ENCODE measurements around the gene HMGB2. TPM values are rescaled to one million over a fixed set of nuclear protein-coding genes. Genes with fewer than 3 reads are reported as not detected.

HMGB2 gene
- total and polyA plus RNA-seq, 12 donors, result 7.5 to 83.1 (median 24.7) TPM

DNA sequence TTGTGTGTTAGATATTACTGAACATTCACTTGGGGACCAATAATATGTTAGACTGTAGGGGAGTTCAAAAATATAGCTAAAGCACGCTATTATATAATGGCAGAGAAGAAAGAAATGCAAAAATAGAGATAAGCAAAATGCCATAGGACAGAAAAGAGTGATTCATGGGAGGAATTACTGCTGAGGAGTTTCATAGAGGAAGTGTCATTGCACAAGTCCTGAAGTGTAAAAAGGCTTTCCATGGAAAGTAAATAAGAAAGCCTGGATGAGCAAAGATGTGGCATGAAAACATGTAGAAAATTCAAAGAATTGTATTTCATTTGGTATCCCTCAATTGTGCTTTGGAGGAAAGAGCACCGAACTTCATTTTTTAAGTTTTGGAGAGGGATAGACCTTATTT, 14.5 kb downstream of the HMGB2 start:
- DNase-seq, result no peak
- TF ChIP-seq POLR2A (IDR thresholded peaks at IDR 0.05), result no peak
- TF ChIP-seq, protein P1, sequence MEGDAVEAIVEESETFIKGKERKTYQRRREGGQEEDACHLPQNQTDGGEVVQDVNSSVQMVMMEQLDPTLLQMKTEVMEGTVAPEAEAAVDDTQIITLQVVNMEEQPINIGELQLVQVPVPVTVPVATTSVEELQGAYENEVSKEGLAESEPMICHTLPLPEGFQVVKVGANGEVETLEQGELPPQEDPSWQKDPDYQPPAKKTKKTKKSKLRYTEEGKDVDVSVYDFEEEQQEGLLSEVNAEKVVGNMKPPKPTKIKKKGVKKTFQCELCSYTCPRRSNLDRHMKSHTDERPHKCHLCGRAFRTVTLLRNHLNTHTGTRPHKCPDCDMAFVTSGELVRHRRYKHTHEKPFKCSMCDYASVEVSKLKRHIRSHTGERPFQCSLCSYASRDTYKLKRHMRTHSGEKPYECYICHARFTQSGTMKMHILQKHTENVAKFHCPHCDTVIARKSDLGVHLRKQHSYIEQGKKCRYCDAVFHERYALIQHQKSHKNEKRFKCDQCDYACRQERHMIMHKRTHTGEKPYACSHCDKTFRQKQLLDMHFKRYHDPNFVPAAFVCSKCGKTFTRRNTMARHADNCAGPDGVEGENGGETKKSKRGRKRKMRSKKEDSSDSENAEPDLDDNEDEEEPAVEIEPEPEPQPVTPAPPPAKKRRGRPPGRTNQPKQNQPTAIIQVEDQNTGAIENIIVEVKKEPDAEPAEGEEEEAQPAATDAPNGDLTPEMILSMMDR (IDR thresholded peaks at IDR 0.05), result no peak
- no peak overlapping the region for H3K4me3 ChIP-seq
- intact Hi-C loops (cut with DNase I), result loop anchor here (5.0 to 10.0 kb wide), 2 partner anchors 98 to 185 kb away; no protein-coding TSS in a partner anchor
- peaks cover 0 to 3% of the 10 kb centered on the region in 2 donors for H3K36me3 ChIP-seq (replicated peaks in 1 of 2)
- H3K27me3 ChIP-seq, result no peaks in the 10 kb centered on the region
- 83 to 97% (median 87%) methylated on average over 2 of the region's 2 CpGs for WGBS, 4 donors
- no peak overlapping the region for H3K27ac ChIP-seq
- peaks cover 0 to 4% of the 10 kb centered on the region in 2 donors for H3K4me1 ChIP-seq (replicated peaks in 1 of 2)
- H3K9me3 ChIP-seq (replicated peaks in 1 of 3), result peaks cover 0 to 8% (median 0%) of the 10 kb centered on the region in 3 donors

DNA sequence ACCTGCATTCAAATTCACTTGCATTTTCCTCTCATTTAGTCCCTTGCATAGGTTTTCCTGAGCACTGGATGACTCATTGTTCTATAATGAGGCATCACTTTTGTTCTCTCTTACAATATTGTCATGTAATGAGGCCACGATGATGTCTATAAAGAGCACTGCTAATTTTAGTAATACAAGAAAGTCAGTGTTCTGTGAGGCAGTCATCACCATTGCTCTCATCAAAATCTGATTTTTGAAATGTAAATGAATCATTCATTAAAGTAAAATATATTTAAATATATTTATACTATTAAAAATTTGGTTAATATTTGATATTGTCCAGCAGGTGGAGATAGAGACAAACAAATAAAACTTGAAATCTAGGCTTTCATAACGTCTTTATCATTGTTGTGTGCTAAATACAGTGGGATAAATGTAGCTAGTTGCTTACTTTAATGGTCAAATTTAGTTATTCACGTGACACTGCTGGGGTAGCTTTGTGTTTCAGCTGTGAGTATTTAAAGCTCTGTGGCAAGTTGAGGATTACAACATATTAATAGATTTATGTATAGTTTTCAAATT, 15.4 kb downstream of the HMGB2 start:
- H3K27me3 ChIP-seq, result no peaks in the 10 kb centered on the region
- H3K36me3 ChIP-seq (replicated peaks in 1 of 2), result peaks cover 0 to 3% of the 10 kb centered on the region in 2 donors
- H3K9me3 ChIP-seq (replicated peaks in 1 of 3), result peaks cover 0 to 7% (median 0%) of the 10 kb centered on the region in 3 donors
- no peak for TF ChIP-seq POLR2A (IDR thresholded peaks at IDR 0.05)
- TF ChIP-seq, protein P1 (IDR thresholded peaks at IDR 0.05), result peak; percentile 13 to 70 (median 54)
- WGBS, 4 donors, result 5 to 14% (median 12%) methylated on average over 3 of the region's 3 CpGs
- DNase-seq, result no peak
- H3K4me1 ChIP-seq (replicated peaks in 1 of 2), result peaks cover 0 to 4% of the 10 kb centered on the region in 2 donors
- intact Hi-C loops (cut with DNase I), result loop anchor here (5.0 to 10.0 kb wide), 2 partner anchors 99 to 186 kb away; no protein-coding TSS in a partner anchor
- no peak overlapping the region for H3K27ac ChIP-seq
- H3K4me3 ChIP-seq, result no peak overlapping the region

DNA sequence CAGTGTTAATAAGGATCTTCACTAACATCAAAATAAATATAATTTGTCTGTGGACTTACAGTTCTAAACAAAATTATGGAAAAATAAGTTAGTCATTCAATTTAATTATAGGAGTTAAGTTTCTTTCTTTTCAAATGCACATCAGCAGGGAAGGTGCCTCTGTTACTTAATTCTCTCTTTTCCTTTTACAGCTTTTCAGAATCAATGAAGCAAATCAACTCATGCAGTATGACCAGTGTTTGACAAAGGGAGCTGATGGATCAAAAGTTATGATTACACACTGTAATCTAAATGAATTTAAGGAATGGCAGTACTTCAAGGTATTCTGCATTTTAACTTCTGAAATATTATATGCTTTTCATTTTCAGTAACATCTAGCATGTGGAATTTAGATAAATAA, 15.9 kb downstream of the HMGB2 start:
- H3K4me1 ChIP-seq (replicated peaks in 1 of 2), result peaks cover 0 to 4% of the 10 kb centered on the region in 2 donors
- H3K27ac ChIP-seq, result no peak overlapping the region
- no peak overlapping the region for H3K4me3 ChIP-seq
- no peak for TF ChIP-seq POLR2A (IDR thresholded peaks at IDR 0.05)
- TF ChIP-seq, protein P1 (IDR thresholded peaks at IDR 0.05), result no peak
- H3K27me3 ChIP-seq, result no peaks in the 10 kb centered on the region
- peaks cover 0 to 2% (median 0%) of the 10 kb centered on the region in 3 donors for H3K9me3 ChIP-seq (replicated peaks in 1 of 3)
- peaks cover 0 to 3% of the 10 kb centered on the region in 2 donors for H3K36me3 ChIP-seq (replicated peaks in 1 of 2)
- intact Hi-C loops (cut with DNase I), result loop anchor here (5.0 to 10.0 kb wide), 2 partner anchors 99 to 187 kb away; no protein-coding TSS in a partner anchor
- no peak for DNase-seq

DNA sequence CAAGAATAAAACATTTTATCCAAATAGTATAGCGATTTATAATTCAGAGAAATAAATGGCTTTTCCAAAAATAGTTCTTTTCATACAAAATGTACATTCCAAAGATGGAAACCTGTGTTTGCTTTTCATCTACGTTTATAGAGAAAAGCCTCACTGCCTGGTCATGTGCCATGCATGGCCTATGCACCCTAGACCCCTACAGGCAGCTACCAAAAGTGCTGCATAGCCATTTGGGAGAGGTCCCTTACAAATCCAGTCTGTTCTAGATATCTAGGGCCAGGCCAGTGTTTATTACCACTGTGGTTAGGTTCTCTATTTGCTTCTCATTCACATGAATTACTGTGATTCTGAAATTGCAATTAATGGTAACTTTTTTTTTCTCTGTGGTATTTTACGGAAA, 17.2 kb downstream of the HMGB2 start:
- TF ChIP-seq POLR2A (IDR thresholded peaks at IDR 0.05), result no peak
- TF ChIP-seq, protein P1 (IDR thresholded peaks at IDR 0.05), result no peak
- H3K9me3 ChIP-seq (replicated peaks in 1 of 3), result no peaks in the 10 kb centered on the region
- H3K27me3 ChIP-seq, result no peaks in the 10 kb centered on the region
- WGBS, 4 donors, result 85 to 94% (median 87%) methylated on average over 3 of the region's 3 CpGs
- intact Hi-C loops (cut with DNase I), result loop anchor here (5.0 to 10.0 kb wide), 2 partner anchors 100 to 188 kb away; no protein-coding TSS in a partner anchor
- peaks cover 0 to 3% of the 10 kb centered on the region in 2 donors for H3K36me3 ChIP-seq (replicated peaks in 1 of 2)
- no peak overlapping the region for H3K27ac ChIP-seq
- no peak overlapping the region for H3K4me3 ChIP-seq
- DNase-seq, result no peak
- peaks cover 0 to 4% of the 10 kb centered on the region in 2 donors for H3K4me1 ChIP-seq (replicated peaks in 1 of 2)
